CD4-positive, alpha-beta T cell treated with Interleukin-6 at 100 ng/mL for 8 hours (primary cell): ENCODE data around the gene NAPEPLD.

Source experiments
- DNase-seq: peaks from one replicate; pipeline ENCODE4 v3.0.0-alpha.2; 2020; ENCODE audit warnings: mixed read lengths, low spot score

NAPEPLD gene

GRCh38 chr7:103143868-103144267 is 5.0 kb downstream of the NAPEPLD start:
- DNase-seq, result no peak

DNA sequence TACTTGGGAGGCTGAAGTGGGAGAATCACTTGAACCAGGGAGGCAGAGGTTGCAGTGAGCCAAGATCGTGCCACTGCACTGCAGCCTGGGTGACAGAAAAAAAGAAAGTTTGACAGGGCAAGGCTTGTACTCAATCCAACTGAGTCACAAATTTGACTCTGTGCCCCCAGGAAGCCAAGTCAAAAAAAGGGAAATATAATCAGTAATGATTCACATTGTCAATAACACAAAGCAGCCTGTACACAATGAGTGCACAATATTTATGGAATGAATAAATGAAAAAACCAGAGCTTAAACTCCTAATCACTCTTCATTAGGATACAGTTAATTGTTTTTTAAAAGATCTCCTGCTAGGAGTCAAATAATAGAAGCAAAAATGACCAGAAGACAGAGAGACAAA is 6.4 kb downstream of the NAPEPLD start:
- DNase-seq, result no peak

DNA sequence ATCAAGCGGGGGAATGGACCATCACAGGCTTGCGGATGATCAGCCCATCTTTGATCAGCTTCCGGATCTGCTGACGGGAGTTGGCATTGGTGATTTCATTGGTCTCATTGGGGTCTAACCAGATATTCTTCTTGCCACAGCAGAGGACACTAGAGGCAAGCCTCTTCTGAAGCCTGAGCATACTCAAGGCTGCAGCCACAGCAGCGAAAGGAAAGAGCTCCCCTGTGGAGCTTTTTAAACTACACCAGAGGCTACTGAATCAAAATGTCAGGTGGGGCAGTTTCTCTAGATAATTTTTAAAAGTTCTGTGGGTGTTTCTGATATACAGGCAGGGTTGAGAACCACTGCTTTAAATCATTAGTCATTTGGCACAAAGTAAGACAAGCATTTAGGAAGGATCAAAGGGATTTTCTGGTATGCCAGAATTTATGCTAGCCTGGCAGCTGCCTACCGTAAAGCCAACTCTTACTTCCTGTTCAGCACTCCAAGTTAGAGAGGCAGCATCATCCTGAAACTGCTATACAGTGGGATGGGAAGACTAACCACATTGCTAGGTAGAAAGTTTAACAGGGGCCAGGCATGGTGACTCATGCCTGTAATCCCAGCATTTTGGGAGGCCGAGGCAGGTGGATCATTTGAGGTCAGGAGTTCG is 7.0 kb downstream of the NAPEPLD start:
- no peak for DNase-seq

GRCh38 chr7:103140685-103141084 is 8.2 kb downstream of the NAPEPLD start:
- DNase-seq, result no peak

DNA sequence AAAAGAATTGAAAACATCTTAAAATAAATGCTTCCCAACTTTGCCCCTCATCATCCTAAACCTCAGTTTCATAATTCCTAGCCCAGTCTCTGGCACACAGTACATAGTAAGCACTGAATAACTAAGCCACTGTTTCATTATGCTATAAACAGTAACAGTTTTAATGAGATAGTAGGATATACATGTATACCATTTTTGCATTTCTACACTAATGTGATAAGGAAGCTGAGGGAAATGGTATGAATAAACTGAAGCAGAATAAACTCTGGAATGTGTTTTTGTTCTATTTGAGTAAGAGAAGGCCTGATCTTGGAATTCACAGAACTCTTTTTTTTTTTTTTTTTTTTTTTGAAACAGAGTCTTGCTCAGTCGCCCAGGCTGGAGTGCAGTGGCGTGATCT is 8.8 kb downstream of the NAPEPLD start:
- no peak for DNase-seq

- no peak for DNase-seq
Measured at GRCh38 chr7:103134836-103135554, 13.9 kb downstream of the NAPEPLD start.

- DNase-seq, result no peak
Measured at GRCh38 chr7:103132995-103133688, 15.8 kb downstream of the NAPEPLD start.

DNA sequence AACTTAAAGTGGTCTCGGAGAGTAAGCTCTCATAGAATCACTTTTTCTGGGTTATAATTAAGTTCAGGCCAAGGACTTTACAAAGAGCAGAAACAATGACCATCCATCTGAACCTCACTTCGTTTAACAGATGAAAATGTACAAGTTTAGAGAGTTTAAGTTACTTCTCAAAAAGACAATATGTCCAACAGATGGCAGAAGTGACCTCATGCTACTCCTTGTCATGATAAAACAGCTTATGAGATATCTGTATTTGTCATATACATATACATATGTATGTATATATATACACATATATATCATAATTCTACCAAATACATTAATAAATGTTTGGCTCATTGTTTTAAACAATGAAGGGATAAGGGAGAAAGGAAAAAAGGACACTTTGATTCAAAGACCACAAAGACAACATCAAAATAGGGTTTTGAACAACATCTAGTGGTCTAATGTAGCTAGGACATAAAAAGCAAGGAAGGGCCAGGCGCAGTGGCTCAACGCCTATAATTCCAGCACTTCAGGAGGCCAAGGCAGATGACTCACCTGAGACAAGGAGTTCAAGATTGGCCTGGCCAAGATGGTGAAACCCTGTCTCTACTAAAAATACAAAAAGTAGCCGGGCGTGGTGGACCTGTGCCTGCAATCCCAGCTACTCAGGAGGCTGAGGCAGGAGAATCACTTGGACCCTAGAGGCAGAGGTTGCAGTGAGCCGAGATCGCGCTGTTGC is 17.8 kb downstream of the NAPEPLD start:
- DNase-seq, result no peak

DNA sequence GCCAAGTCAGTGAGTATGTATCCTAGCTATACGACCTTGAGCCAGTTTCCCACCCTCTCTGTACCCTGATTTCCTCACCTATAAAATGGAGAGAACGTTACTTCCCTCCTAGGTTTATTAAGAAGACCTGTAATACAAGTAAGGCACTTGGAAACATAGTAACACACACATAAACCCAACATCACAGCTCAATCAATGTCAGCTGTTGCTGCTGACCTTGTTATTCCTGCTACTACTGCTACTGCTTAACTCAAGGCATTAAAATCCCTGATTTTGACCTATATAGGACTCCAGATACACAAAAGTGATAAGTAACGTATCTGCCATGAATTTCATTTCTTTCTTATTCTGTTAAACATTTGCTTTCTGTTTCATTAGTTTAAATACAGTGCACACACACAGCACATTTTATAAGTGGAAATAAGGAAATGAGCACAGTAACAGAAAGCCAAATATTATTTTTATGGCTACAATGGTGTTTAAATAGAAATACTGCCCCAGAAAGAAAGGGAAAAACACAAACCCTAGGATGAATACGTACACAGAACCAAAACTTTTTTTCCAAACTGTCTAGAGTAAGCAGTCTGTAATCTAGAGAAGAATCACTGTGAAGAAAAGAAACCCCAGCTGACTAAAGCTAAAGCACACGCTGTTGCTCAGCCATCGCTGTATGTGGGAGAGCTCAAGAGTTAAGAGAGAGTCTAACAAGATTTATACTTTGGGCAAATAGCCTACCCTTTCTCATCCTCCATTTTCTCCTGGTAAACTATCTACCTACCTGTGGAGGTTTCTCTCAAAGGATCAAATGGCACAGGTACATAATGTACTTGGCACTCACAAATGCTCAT is 19.0 kb downstream of the NAPEPLD start:
- DNase-seq, result no peak

- no peak for DNase-seq
Measured at GRCh38 chr7:103127006-103127405, 21.9 kb downstream of the NAPEPLD start.

DNA sequence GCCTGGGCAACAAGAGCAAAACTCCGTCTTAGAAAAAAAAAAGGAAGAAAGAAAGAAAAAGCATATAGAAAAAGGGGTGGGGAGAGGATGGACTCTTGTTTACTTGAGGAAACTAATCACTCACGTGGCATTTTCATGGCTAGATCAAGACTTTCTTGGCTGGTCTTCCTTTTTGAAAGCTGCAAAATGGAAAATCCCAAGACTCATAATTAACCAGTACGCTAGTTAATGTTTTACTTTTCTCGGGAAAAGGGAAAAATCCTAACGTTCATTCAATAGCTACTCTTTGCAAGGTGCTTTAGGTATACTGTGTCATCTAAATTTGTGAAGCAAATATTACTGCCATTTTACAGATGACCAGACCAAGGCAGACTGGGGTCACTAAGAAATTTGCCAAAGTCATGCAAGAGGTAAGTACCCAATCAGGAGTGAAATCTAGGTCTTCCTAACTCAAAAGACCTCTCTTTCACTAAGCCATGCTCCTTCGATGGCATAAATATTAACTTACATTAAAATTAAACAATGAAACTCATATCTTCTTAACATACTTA is 24.4 kb downstream of the NAPEPLD start:
- DNase-seq, result no peak

GRCh38 chr7:103123529-103123928 is 25.4 kb downstream of the NAPEPLD start:
- no peak for DNase-seq

- no peak for DNase-seq
Measured at GRCh38 chr7:103121641-103122040, 27.3 kb downstream of the NAPEPLD start.

DNA sequence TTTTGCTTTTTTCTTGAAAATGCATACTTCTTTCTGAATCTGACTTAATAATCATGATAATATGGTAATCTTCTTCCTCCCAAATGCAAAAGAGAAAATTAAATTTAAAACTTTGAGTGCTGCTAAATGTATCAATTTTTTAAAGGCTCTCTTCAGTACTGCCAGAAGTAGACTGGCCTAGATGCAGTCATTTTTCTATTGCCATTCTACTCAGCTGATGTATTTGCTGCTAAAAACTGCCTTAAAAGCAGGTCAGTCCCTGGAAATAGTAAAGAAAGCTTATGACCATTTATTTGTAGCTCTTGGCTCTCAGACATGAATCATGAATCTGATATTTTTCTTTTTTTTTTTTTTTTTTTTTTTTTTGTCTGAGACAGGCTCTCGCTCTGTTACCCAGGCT is 28.5 kb downstream of the NAPEPLD start:
- no peak for DNase-seq

- no peak for DNase-seq
Measured at GRCh38 chr7:103119791-103120291, 29.1 kb downstream of the NAPEPLD start.

GRCh38 chr7:103117465-103117864 is 31.4 kb downstream of the NAPEPLD start:
- no peak for DNase-seq

DNA sequence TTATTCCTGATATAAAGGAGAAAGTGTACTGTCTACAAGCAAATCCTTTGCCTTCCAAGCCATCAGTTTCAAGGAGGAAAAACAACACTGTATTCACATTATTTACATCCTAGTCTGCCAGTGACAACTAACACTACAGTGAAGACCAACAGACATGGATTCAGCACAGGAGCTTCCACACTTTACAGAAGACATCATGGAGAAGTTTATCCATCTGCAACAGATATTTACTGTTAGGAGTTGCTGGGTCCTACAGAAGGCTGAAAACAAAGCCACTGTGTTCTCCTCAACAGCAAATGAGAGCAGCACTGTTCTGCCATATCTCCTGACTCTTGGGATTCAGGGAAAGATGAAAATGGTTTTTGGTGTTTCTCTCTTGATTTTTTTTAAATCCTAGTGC is 31.9 kb downstream of the NAPEPLD start:
- no peak for DNase-seq

DNA sequence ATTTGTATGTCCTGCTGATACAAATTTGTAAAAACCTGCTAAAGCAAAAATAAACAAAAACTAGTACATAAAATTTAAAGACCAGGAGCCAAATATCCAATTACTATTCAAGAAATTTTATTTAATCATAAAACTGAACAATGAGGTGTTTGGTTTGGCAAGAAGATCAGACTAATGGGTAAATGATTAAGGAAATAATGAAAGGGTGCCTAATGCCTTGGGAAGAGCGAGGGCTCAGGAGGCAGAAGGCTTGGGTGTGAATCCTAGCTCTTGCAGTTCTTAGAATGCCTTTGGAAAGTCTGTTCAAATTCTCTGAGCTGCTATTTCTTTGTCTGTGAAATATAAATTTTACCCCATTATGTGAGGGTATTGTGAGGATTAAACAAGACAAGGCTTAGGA is 32.4 kb downstream of the NAPEPLD start:
- DNase-seq, result no peak

GRCh38 chr7:103115771-103116170 is 33.1 kb downstream of the NAPEPLD start:
- DNase-seq, result no peak

DNA sequence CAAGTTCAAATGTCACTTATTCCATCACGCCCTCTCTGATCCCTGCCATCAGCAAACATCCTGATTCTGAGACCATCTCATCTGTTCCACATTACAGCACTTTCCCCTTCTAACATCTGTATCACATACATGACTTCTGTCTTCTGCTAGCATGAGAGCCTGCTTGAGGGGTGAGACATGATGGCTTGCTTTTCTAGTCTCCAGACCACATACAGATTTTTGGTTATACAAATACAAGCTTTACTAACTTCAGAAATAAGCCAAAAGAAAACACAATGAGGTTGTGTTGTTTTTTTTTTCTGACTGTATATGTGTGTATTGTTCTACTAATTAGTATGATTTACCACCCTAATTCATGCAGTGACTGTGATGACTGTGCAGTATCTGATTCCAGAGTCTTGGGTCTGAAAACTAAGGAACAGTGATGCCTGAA is 34.3 kb downstream of the NAPEPLD start:
- no peak for DNase-seq

DNA sequence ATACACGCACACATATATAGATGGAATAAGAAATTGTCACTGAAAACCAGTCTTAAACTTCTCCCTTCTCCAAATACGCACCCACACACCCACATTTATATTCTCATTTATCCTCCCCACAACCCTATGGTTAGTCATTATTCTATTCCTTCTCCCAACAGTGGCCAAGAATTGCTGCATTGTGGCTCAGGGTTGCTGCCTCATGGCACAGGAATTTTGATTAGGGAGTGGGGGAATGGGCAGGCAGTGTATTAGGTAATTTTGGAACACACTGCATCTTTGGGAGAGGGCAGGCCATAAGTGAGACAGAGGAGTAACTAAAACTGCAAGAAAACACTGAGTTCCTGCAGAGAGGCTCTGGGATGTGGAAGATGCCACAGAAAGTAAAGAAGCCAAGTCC is 35.7 kb downstream of the NAPEPLD start:
- DNase-seq, result no peak
